Measurements from ENCODE around the gene TRIM28. TPM values are rescaled to one million over a fixed set of nuclear protein-coding genes. Genes with fewer than 3 reads are reported as not detected.

Gene TRIM28
- total RNA-seq, 2 donors from 2014 or later: 99.6 to 207 TPM

GRCh38 chr19:58509731-58510083 lies 34.2 kb upstream of the TRIM28 start:
- no peak for TF ChIP-seq CTCF (IDR thresholded peaks at IDR 0.05)
- Histone ChIP-seq H3K4me1 (peaks cover 0 to 13% of the 10 kb centered on the region in 2 donors), H3K27ac (no peak overlapping the region), H3K4me3 (no peak overlapping the region), H3K27me3 (no peaks in the 10 kb centered on the region), H3K36me3 (no peaks in the 10 kb centered on the region), H3K9me3 (peaks cover 0 to 4% of the 10 kb centered on the region in 2 donors)
- no peak for DNase-seq (ENCODE audit: low spot score)

GRCh38 chr19:58510084-58510862 lies 33.6 kb upstream of the TRIM28 start:
- no peak for TF ChIP-seq CTCF (IDR thresholded peaks at IDR 0.05)
- Histone ChIP-seq H3K36me3 (no peaks in the 10 kb centered on the region), H3K27me3 (no peaks in the 10 kb centered on the region), H3K9me3 (peaks cover 0 to 4% of the 10 kb centered on the region in 2 donors), H3K4me3 (no peak overlapping the region), H3K27ac (no peak overlapping the region), H3K4me1 (peaks cover 0 to 18% of the 10 kb centered on the region in 2 donors)
- no peak for DNase-seq (ENCODE audit: low spot score)

- Histone ChIP-seq H3K4me3 (no peak within 1 kb of the TSS), H3K27me3 (no peaks in the 10 kb centered on the region), H3K9me3 (peaks cover 0 to 4% of the 10 kb centered on the region in 2 donors), H3K4me1 (peaks cover 0 to 25% of the 10 kb centered on the region in 2 donors), H3K36me3 (peaks cover 11% of the 10 kb centered on the region), H3K27ac (no peak within 1 kb of the TSS)
- no peak for DNase-seq (ENCODE audit: low spot score)
- no peak for TF ChIP-seq CTCF (IDR thresholded peaks at IDR 0.05)
These were observed 32.3 kb upstream of the TRIM28 start, which contains the start of gene SLC27A5 for GRCh38 chr19:58511353-58512208. Gene SLC27A5, minus strand, starts transcription at chr19:58511992. Its CDS starts 37 bp downstream, at chr19:58511955.

GRCh38 chr19:58513213-58513693 lies 30.6 kb upstream of the TRIM28 start:
- no peak for DNase-seq (ENCODE audit: low spot score)
- no peaks in the 10 kb centered on the region for H3K9me3 ChIP-seq
- no peak for TF ChIP-seq CTCF (IDR thresholded peaks at IDR 0.05)
- H3K36me3 ChIP-seq: peaks cover 19% of the 10 kb centered on the region
- peaks cover 0 to 32% of the 10 kb centered on the region in 2 donors for H3K4me1 ChIP-seq
- H3K4me3 ChIP-seq: no peak overlapping the region
- H3K27ac ChIP-seq: peak overlapping the region; percentile 60 to 76
- H3K27me3 ChIP-seq: no peaks in the 10 kb centered on the region

GRCh38 chr19:58513694-58514563 lies 29.9 kb upstream of the TRIM28 start:
- Histone ChIP-seq H3K27ac (peak overlapping the region; percentile 60 to 76), H3K4me3 (peak overlapping the region; percentile 35 to 51), H3K27me3 (no peaks in the 10 kb centered on the region), H3K4me1 (peaks cover 0 to 39% of the 10 kb centered on the region in 2 donors), H3K9me3 (no peaks in the 10 kb centered on the region), H3K36me3 (peaks cover 19% of the 10 kb centered on the region)
- TF ChIP-seq CTCF (IDR thresholded peaks at IDR 0.05): peak; percentile 81 to 94
- DNase-seq (ENCODE audit: low spot score): peak; percentile 77

All from right atrium auricular region (tissue), 2 donors.